ENCODE results near the gene PSMA5. TPM values are rescaled to one million over a fixed set of nuclear protein-coding genes. Genes with fewer than 3 reads are reported as not detected.

PSMA5 gene
- total and polyA plus RNA-seq, 2 of the 13 experiments (the other 11 are each of a cell fraction or from before 2014, with no cell fraction given) = 140 to 169 TPM

- no peak; the same call in none of the 2 replicates for TF ChIP-seq NR2F2 (IDR thresholded peaks at IDR 0.05; ENCODE audit: borderline replicate concordance, low read depth)
- peak; percentile 59; the same call in 1 of the 2 replicates for TF ChIP-seq ZNF263 (CRISPR knock-in tag; IDR thresholded peaks at IDR 0.05)
- TF ChIP-seq ZFP82 (CRISPR knock-in tag; IDR thresholded peaks at IDR 0.05; ENCODE audit: borderline replicate concordance) = no peak
- 0 out of 2 replicates have a peak, but pooled peaks have one; percentile 24 for TF ChIP-seq CBFB (CRISPR knock-in tag; IDR thresholded peaks at IDR 0.05)
- no peak; the same call in 1 of the 2 replicates for TF ChIP-seq KDM5B (CRISPR knock-in tag; IDR thresholded peaks at IDR 0.05; ENCODE audit: borderline replicate concordance)
- no peak for TF ChIP-seq CC2D1A (CRISPR knock-in tag; IDR thresholded peaks at IDR 0.05)
- peak; percentile 86 for TF ChIP-seq NCOA2 (CRISPR knock-in tag; IDR thresholded peaks at IDR 0.05)
- no peak for TF ChIP-seq NR2F1 (CRISPR knock-in tag; IDR thresholded peaks at IDR 0.05)
- peak; percentile 61 for TF ChIP-seq CEBPG (CRISPR knock-in tag; IDR thresholded peaks at IDR 0.05)
- TF ChIP-seq U2AF1 (optimal IDR thresholded peaks at IDR 0.05; ENCODE audit: low read depth, low read length) = no peak
- TF ChIP-seq PRDM4 (CRISPR knock-in tag; IDR thresholded peaks at IDR 0.05; ENCODE audit: borderline replicate concordance) = no peak
- no peak for TF ChIP-seq ZNF468 (CRISPR knock-in tag; IDR thresholded peaks at IDR 0.05)
- TF ChIP-seq TRIM22 (IDR thresholded peaks at IDR 0.05) = no peak
- no peak for TF ChIP-seq MED13 (CRISPR knock-in tag; IDR thresholded peaks at IDR 0.05)
- TF ChIP-seq ZNF841 (CRISPR knock-in tag; IDR thresholded peaks at IDR 0.05; ENCODE audit: borderline replicate concordance) = no peak
- TF ChIP-seq EED (CRISPR knock-in tag; IDR thresholded peaks at IDR 0.05) = no peak
- no peak for TF ChIP-seq GPBP1L1 (CRISPR knock-in tag; IDR thresholded peaks at IDR 0.05)
- no peak for TF ChIP-seq KLF13 (CRISPR knock-in tag; IDR thresholded peaks at IDR 0.05)
- peak; percentile 54; the same call in 1 of the 2 replicates for TF ChIP-seq DRAP1 (CRISPR knock-in tag; IDR thresholded peaks at IDR 0.05)
- no peak for TF ChIP-seq DBP (CRISPR knock-in tag; IDR thresholded peaks at IDR 0.05; ENCODE audit: not compliant biosample characterization)
- TF ChIP-seq POLR2G (IDR thresholded peaks at IDR 0.05; ENCODE audit: low read depth, low read length) = peak; percentile 42; the same call in 1 of the 2 replicates
- TF ChIP-seq ZNF543 (CRISPR knock-in tag; IDR thresholded peaks at IDR 0.05) = no peak
- TF ChIP-seq KDM5A (IDR thresholded peaks at IDR 0.05; ENCODE audit: borderline replicate concordance, low read length) = peak; percentile 24; the same call in 1 of the 2 replicates
- peak; percentile 92; the same call in 1 of the 2 replicates for TF ChIP-seq SOX5 (CRISPR knock-in tag; IDR thresholded peaks at IDR 0.05; ENCODE audit: borderline replicate concordance)
Measured at GRCh38 chr1:109392788-109393616, 33.2 kb downstream of the PSMA5 start (continued).
